ENCODE results near the gene SYNPO.

The SYNPO gene

GRCh38 chr5:150626853-150627276, 13.6 kb upstream of the SYNPO start:
- no peak for DNase-seq

DNA sequence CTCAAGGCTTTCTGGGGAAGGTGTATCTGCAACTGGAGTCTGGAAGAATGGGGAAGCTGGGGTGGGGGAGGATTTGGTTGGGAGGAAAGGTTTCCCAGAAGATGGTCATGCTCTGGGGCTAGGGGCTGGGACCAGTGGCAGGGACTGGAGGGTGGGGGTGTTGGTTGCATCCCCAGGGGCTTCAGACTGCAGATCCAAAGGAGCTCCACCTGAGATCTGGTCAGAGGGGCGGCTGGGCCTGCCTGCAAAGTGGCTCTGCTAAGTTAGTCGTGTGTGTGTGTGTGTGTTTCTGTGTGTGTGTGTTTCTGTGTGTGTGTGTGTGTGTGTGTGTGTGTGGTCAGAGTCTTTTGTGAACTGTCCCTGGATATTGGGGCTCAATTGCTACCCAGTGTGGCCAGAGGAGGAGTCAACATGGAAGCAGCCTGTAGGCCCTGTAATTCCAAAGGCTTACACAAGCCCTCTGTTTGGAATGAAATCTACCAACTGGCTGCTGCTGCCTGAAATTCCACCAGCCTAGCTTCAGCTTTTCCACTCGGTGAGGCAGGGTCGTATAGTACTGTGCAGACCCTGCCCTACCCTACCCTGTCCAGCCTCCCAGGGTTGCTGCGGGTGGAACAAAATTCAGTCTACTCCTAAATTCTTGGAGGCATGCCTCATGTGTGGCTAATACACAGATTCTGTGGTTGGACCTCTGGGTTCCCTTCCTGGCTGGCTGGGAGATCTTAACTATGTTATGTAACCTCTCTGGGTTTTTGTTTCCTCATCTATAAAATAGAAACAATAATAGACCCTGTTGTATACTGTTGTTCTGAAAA, 12.5 kb upstream of the SYNPO start:
- DNase-seq: no peak

DNA sequence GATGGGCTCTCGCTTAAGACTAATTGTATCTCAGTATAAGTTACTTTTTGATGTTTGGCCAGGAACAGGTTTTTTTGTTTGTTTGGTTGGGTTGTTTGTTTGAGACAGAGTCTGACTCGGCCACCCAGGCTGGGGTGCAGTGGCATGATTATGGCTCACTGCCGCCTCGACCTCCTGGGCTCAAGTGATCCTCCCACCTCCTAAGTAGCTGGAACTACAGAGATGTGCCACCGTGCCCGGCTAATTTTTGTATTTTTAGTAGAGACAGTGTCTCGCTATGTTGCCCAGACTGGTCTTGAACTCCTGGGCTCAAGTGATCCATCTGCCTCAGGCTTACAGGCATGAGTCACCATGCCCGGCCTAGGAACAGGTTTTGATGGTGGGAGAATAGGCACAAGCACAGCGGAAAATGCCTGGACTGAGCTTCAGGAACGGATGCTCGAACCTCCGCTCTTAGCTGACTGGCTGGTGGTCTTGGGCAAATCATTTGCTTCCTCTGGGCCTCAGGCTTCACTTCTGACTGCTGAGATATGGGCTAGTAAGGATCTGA, 11.4 kb upstream of the SYNPO start:
- no peak for DNase-seq

- DNase-seq: no peak
Measured at GRCh38 chr5:150630016-150630415, 10.4 kb upstream of the SYNPO start.

DNA sequence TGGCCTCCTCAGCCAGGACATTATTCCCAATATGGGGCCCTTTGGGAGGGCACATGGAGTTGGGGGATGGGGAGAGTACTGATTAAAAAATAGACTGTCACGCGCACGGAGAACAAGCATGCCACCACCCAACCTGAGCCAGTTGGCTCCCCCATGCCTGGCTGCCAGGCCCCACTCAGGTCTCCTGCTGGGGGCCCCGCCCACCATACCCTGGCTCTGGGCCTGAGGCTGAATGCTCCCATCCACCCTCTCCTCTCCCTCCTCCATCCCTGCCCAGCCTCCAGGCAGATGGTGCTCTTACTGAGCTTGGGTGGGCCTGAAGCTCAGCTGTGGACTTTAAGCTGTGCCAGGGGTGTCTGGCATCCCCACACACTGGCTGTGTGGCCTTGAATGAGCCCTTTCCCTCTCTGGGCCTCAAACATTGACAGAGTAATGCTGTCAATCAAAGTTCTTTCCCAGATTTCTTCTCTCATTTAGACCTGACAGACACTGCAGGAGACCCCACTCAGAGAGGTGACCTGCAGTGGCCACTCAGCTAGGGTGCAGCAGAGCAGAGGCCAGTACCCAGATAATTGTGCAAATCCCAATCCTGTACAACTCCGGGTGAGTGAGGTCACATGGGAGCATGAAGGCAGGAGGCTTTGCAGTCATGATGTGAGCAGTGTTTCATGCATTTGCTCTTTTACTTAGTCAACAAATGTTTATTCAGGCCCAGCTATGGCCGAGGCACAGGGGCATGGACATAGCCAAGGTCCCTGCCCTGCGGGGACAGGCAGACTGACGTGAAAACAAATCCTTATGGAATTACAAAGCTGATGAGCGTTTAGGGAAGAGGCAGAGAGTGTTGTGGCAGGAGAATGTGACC, 9.8 kb upstream of the SYNPO start:
- DNase-seq: no peak

- no peak for DNase-seq
Measured at GRCh38 chr5:150631326-150631701, 9.1 kb upstream of the SYNPO start.

- no peak for DNase-seq
Measured at GRCh38 chr5:150632305-150633160, 7.9 kb upstream of the SYNPO start.

DNA sequence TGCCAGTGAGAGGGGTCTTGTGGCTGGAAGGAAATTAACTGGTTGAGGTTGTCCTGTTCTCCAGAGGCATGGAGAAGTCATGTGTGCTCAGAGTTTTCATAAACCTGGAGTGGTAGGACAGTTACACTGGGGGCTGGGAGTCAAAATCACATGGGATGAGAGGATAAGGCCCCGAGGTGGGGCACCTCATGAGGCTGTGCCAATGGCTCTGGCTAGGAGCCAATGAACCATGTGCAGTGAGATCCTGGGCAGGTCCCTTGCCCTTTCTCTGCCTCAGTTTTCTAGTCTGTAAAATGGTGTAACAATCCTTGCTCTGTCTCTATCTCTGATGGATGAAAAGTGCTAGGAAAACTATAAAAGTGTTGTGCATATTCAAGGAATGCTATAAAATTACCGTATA, 7.0 kb upstream of the SYNPO start:
- no peak for DNase-seq

DNA sequence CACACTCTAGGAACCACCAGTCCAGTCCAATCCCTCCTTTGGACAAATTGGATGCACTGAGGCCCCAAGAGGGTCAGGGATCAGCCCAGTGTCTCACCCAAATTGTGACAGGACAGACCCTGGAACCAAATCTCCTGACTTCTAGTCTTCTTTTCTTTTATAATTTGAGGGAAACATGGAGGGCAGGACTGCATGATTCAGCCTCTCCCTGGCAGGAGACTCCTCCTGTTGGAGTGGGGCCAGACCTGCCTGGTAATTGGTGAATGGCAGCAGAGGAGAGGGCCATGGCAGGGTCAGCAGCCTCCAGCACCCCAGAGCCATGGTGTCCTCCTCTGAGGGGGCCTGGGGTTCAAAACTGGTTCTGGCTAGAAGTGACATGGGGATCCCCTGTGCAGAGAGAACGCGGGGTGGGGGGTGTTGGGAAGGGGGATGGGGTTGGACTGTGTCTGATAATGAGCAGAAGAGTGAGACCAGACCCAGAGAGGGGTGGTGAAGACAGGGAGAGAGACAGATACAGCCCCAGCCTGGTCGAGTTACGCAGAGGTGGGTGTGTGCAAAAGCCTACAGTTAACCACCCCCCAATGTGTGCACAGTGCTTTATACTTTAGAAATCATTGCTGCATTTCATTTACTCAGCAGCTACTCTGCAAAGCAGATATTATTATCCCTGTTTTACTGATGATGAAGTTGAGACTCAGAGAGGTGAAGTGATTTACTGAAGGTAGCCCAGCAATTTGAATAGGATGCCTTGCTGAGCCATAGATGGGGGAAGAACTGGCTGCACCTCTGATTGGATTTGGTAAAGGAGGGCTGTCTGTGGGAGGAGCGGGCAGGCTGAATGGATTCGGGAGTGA, 3.8 kb upstream of the SYNPO start:
- DNase-seq: no peak

DNA sequence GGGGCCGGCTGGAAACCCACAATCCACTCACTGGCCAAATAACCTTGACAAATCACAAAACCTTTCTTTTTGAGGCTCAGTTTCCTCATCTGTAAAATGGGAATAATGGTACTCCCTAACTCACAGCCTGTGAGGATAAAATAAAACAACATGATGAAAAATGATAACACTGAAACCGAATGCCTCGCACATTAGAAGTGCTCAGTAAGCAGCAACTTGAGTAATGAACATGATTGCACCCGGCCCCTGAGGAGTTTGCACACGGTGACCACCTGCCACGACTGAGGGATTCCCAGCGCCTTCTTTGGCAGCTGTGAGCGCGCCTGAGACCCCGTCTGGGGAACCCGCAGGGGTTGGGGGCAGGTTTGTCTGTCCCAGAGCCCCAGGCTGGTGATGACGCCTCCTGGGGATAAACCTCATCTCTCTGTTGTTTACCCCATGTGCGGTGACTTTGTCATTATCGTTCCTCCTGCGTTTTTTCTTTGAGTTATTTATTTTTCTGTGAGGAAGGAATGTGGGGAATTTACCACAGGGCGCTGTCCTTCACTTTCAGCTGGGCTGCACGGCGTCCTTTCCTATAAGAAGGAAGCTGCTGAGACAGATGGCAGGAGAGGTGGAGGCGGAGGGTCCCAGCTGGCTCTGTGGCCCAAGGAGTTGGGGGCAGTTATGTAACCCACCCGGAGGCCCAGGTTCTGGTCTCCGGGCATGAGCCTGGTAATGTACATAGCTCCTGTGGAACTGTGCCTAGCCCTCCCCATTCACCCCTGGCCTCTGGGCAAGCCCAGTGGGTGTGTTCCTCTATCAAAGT, 3.0 kb upstream of the SYNPO start:
- DNase-seq: no peak

- DNase-seq: no peak
Measured at GRCh38 chr5:150638053-150638444, 2.4 kb upstream of the SYNPO start.

DNA sequence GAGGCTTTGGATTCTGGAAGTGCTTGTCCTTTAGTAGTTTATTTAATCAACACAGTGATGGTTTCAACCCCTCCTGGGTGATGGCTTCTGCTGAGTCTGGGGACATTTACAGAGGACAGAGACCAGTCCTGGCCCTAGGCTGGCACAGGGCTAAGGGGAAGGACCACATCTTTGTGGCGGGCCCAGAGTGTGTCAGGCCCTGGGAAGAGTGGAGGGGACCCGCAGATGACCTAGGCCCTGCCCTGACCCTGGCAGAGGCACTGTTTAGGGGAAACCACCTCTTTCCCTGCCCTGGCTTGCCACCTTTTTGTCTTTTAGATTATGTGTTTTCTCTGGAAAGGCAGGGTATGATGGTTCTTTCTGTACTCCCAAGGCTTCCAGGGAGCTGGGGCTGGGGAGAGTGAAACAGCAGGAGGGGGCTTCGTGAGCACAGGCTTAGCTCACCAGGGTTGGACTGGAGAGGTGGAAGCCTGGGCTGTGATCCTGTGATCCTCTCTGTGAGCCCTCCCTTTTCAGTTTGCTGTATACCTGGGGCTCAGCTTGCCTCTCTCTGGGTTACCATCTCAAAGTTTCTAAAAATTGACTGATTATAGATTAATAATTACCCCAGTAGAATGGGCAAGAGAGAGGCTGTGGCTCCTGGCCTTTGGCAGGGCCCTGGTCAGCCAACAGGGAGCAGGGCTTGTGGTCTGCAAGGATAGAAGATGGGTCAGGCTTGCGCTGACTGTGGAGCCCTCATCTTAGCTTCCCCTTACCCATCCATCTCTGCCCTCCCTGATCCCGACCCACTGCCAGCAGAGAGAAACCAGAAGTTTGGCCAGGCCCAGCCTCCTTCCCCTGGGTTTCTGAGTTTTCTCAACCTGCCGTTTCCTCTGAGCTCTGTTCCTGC, 1.7 kb upstream of the SYNPO start:
- no peak for DNase-seq

DNA sequence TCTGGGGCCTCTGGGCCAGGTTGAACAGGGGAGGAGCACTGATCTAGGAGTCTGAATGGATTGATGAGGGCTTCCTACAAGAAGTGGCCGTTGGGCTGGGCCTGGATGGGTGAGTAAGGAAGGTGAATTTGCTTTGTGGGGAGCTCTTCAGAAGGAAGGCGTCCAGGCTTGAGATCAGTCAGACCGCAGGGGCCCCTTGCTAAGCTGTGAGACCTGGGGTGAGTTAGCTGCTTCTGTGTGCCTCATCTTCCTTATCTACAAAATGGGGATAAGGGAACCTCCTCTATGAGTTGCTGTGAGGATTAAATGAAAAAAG, 1.1 kb upstream of the SYNPO start:
- DNase-seq: no peak

- no peak for DNase-seq
Measured at GRCh38 chr5:150639751-150640150, 709 bp upstream of the SYNPO start.

DNA sequence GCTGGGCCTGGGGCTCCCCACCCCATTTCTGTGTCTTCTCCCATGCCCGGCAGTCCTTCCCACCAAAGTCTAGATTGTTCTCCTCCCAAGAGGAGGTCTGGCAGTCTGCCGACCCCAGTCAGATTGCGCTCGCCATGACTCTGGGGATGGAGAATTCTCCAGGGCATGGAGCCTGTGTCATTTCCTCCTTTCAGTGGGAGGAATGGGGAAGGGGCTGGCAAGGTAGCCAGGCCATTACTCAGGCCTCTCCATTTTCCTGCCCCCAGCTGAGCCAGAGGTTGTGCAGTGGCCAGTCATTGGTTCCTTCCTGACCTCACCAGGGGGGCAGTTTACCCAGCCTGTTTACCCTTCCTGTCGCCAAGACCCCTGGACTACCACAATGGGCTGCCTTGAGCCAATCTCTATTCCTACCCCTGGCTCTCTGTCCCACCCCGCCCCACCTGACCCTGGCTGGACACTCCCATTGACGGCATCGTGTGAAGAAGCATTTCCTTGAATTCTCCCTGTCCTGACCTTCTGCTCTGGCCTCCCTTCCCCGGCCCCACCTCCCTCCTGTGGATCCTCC, 628 bp downstream of the SYNPO start:
- DNase-seq: no peak

- DNase-seq: no peak
Measured at GRCh38 chr5:150641824-150642566, 1.5 kb downstream of the SYNPO start.

DNA sequence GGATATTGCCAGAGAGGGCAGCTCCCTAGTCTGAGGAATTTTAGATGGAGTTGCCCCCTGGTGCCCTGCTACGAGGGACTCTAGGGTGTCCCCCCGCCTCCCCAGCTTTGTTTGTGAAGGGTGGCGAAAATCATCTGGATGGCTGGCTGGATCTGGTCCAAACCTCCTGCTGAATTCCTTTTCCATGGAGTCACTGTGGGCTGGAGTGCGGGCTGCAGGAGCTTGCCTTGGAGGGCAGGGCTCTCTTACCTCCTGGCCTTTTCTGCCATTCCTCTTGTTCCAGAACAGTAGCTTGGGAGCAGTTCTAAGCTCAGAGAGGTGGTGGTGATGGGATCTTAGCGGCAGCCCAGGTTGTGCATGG, 2.1 kb downstream of the SYNPO start:
- DNase-seq: no peak

DNA sequence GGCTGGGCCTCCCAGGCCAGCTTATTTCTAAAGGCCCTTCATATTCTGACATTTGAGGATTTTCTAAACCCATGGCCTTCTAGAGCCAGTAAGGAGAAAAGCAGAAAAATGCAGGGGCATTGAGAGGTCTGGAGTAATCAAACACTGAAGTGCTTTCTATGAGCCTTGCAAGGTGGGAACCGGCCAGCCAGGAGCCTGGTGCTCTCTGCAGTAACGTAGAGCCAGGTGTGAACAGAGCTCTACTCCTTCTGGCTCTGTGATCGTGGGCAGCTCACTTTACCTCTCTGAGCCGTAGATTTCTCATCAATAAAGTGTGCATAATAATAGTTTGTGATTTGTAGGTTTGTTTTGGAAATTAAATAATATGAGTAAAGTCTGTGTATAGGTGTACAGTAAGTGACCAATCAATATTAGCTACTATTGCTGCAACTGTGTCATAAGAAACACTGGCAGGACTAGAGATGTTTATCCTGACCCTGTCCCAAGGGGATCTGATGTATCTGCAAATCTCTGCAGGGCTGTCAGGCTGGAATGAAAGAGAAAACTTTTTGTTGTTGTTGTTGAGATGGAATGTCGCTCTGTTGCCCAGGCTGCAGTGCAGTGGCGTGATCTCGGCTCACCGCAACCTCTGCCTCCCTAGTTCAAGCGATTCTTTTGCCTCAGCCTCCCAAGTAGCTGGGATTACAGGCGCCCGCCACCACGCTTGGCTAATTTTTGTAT, 2.7 kb downstream of the SYNPO start:
- no peak for DNase-seq

GRCh38 chr5:150644058-150644457, 3.6 kb downstream of the SYNPO start:
- DNase-seq: no peak

Measured in NCI-H2029 treated with DMSO at 0.1 percent for 48 hours (cell line).